ENCODE results near the gene SUSD1.
"Not testable (repeated sequence)": the region's sequence is repeated elsewhere in the genome, so short reads cannot be mapped to it uniquely, and the experiment has no call there.

Gene SUSD1

DNA sequence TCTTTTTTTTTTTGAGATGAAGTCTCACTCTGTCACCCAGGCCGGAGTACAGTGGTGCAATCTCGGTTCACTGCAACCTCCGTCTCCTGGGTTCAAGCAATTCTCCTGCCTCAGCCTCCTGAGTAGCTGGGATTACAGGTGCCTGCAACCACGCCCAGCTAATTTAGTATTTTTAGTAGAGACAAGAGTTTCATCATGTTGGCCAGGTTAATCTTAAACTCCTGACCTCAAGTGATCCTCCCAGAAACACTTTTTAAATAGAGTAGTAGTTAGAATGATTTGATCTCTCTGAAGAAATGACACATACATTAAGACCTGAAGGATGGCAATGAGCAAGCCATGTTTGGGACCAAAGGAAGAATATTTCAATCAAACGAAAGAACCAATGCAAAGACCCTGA lies 46.7 kb downstream of the SUSD1 start:
- DNase-seq, result not testable (repeated sequence)

DNA sequence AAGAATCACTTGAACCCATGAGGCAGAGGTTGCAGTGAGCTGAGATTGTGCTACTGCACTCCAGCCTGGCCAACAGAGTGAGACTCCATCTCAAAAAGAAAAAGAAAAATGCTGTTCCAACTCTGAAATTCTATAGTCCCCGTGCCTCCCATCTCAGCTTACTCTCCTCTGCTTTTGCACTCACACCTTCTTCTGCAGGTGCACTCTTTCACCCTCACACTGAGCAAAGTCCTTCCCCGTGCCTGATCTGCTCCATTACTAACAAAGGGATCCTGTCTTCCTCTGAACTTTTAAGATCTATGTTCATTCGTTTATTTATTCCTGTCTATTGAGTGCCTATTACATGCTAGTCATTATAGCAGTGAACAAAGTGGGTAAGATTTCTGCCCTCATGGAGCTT lies 47.8 kb downstream of the SUSD1 start:
- DNase-seq, result no peak

DNA sequence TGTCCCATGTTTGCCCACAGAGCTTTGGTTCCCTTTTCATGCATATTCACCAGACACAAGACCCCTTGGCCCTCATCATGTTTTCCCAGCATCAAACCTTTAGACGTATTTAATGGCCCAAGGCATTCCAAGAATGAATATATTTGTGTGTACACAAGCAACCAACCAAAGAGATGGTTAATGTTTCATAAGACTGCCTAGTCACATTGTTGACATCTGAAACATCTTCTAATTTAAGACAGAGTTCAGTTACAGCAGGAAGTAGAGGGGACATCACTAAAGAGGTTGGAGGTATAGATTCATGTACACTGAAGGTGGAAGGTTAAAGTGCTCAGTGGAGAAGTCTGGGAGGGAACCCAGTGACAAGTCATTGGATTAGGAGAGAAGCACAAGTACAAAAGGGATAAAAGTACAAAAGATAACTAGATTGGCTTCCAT lies 49.1 kb downstream of the SUSD1 start:
- no peak for DNase-seq

DNA sequence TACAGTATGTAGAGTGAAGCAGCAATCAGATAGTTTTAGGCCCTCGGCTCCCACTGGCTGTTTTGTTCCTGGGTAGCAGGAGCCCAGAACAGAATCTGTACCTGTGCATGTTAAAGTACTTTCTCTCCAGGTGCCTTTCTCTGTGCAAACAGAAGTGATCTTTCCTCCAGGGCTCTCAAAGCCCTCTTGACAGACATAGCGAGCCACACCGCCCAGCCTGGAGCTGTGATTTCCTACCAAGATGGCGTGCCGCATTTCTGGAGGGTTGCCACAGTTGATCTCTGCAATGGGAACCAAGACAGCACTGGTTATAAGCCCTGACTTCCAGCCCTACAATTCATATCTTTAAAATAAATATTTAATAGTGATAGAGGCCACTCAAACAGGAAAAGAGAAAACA lies 50.9 kb downstream of the SUSD1 start:
- no peak for DNase-seq

DNA sequence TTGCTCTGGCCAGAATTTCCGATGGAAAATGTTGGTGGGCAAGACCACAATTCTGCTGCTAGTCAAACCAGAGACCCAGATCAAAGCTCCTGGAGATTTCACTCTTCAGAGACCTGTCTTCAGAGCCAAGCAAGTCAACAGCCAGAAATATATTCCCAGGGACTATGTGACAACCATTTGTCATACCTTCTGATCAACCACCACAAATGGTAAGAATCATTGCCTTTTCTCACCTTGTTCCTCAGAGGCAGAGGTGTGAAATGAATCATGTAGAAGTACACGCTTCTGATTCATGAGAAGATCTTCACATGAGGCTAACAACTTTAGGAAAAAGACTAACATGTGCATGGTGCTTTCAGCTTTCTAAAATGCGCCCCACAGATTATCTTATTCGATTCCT lies 53.5 kb downstream of the SUSD1 start:
- no peak for DNase-seq

DNA sequence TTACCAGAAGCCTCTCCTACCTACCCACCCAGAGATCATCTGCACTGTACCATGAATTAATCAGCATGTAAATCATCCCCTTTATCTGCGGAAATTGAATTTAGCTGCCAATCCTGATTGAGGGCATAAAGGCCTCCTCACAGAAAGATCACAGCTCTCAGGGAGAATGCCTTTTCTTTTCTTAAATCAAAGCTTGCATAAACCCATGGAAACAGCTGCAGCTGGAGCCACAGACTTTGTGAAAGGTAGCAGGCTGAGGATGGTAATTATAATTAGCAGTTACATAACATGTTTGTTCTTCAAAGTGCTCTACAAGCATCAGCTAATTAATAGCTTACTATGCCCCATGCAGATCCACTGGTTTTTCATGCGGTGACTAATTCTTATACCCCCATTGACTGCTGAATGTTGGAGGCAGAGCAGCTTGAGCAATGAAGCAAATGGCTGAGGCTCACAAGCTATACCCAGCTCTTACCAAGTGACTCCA lies 54.6 kb downstream of the SUSD1 start:
- DNase-seq, result no peak

DNA sequence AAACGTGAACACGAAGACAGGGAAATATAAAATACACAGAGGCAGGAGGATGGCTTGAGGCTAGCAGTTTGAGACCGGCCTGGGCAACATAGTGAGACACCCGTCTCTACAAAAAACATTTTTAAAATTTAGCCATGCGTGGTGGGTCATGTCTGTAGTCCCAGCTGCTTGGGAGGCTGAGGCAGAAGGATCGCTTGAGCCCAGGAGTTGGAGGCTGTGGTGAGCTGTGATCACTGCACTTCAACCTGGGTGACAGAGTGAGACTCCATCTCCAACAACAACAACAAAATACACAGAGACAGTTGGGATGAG lies 55.1 kb downstream of the SUSD1 start:
- no peak for DNase-seq

DNA sequence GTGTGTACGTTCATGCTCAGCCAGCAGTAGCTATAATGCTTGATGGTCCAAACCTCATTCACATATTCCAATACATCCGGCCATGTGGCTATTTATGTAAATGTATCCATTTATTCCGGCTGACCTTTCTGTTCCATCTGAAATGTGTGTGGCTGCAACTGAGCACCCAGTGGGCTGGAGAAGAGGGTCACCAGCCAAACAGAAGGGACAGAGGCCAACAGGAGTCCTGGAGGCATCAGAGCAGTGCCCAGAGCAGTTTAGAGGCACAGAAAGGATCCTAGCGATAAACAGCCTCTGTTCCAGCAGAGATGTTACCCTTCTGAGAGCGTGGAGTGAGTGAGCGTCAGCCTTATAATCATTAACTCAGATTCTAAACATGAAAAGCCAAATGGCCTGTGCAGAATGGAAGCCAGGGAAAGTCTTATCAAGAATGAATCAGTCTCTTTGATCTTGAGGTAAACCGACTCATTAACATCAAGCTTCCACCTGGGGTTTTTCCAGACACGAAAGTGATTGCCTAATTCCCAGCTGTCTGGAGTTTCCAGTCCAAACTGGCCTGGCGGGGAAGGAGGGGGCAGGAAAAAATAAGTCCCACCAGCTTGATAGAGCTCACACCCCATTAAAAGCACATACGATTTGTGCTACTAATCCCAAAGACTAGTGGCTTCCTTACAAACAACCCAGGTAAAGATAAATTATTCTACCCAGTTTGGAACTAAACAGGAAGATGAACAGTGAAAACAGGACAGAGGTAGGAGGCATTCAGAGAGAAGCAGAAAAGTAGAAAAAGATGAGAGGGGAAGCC lies 55.7 kb downstream of the SUSD1 start:
- no peak for DNase-seq

DNA sequence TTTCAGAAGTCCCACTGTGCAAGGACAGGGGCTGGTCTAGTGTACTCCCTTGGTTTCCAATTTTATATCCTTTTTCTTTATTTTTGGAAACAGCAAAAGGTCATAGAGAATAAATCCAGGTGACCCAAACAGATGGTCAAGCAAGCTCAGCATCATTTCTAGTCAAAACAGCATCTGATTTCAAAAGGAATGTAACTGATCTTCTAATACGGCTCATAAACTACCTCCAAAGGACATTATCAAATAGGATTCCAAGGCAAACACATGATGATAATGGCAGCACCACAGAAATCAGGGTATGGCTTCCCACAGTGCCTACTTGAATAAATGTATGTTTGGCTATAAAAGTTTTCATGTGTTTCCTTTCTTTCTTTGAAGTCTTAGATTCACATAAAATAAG lies 57.1 kb downstream of the SUSD1 start:
- DNase-seq, result no peak

DNA sequence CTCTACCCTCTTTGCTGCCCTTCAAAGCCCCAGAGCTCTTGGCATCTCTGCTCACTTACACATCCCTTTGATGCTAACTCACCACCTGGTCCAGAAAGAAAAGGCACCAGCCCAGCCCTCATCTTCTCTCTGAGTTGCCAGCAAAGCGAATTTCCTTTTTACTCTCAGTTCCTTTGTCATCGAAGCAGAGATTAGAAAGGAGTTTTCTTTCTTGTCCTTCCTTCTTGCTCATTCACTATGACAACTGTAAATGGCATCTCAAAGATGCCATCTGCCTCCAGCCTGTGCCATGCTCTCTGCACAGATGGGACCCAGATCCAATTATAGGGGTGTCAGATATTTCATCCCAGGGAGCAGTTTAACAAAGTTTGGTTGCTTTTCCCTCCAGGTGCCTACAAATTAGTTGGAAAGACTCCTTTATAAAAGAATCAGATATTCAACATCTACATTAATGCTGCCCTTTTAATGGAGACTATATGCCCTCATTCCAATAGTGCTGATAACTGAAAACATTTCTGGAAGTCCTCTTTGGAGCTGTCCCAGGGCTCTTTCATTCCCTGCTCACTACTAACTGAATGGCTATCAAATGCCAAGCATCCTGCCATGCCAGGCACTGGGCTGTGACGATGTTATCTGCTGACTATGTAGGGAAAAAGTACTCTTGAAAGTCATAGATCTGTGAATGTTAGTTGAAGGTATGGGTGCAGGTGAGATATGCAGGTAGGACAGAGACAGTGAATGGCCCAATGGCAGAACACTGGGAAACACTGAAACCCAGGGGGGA lies 58.9 kb downstream of the SUSD1 start:
- no peak for DNase-seq

DNA sequence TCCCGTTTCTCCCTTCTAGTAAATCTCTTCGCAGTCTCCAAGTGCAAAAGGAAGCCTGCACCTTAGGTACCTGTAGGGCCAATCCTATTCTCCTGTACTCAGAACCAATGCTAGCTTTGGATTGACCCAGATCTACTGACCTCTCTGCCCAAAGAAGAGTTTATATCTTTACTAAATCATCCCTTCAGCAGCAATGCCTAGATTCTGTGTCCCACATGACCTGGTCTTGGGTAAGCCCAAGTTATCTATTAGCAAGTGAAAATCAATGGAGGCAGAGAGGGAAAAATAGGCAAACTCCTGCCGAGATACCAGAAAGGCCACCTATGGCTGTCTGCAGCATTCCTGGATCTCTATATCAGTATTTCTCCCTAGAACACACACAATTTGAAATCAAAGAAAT lies 60.0 kb downstream of the SUSD1 start:
- DNase-seq, result no peak

DNA sequence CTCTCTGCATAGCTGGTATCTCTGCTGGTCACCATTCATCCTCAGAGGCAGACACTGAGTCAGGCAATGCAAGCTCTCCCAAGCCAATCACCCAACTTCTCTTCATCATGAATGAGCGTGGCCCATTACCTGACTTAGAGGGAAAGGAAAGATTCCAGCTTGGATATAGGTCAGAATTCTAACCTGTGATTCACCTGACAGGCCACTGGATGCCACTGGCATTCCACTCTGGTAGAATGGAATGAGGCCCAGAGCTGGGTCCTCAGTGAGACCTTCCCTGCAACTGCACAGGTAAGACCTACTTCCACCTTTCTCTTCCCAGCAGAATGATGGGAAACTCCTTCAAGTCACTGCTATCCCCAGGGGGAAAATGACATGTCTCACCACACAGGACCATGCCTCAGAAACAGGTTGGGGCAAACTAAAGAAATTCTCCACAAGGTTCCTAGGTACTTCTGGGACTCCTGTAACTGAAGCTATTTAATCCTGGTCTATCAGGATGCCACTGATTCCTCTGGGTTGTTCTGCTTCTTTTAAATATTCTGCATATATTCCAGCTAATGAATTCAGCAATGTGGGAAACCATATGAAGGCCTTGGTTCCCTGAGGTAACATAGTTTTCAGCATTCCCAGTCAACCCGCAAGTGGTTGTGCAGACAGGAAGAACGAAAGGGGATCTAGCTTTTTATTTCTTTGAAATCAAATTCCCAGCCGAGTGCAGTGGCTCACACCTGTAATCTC lies 62.0 kb downstream of the SUSD1 start:
- peak; percentile 7 to 9 for DNase-seq

DNA sequence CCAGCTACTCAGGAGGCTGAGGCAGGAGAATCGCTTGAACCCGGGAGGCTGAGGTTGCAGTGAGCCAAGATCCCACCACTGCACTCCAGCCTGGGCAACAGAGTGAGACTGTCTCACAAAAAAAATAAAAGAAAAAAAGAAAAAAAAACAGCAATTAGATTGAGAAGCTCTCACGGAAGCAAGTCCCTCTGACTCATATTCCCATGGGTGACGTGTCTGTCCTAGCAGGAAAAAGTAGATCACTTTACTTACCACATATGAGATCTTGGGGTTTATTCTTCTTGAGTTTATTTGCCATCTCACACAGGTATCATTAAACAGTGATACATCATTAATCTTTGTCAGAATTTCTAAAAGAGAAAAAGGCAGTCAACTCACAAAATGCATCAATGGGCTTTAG lies 62.6 kb downstream of the SUSD1 start:
- no peak for DNase-seq

DNA sequence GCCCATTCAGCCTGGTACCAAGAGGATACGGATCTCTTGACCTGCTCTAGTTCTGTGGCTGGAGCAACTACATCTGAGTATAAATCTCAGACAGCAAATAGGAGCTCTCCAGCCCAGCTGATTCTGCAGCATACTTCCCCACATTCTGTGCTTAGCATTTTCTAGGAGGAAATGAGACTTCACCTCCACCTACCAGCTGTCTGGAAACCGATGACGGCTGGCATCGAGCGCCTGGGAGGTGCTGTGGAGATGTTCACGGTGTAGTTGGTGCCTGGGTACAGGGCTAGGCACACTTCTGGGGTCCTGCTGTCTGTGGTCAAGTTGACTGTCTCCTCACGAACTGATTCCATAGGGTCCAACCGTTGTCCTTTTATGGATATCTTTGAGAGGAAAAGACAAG lies 63.6 kb downstream of the SUSD1 start:
- DNase-seq, result no peak

DNA sequence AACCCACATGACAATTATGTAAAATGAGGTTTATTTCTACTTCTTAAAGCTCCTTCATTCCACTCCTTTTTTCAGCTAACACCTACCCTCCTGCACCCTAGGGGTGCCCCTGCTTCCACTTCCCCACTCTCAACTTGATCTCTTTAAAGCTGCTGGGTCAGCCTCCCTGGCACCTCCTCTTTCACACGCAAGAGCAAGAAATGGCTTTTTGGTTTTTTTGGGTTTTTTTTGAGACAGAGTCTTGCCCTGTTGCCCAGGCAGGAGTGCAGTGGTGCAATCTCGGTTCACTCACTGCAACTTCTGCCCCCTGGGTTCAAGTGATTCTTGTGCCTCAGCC lies 64.4 kb downstream of the SUSD1 start:
- no peak for DNase-seq

DNA sequence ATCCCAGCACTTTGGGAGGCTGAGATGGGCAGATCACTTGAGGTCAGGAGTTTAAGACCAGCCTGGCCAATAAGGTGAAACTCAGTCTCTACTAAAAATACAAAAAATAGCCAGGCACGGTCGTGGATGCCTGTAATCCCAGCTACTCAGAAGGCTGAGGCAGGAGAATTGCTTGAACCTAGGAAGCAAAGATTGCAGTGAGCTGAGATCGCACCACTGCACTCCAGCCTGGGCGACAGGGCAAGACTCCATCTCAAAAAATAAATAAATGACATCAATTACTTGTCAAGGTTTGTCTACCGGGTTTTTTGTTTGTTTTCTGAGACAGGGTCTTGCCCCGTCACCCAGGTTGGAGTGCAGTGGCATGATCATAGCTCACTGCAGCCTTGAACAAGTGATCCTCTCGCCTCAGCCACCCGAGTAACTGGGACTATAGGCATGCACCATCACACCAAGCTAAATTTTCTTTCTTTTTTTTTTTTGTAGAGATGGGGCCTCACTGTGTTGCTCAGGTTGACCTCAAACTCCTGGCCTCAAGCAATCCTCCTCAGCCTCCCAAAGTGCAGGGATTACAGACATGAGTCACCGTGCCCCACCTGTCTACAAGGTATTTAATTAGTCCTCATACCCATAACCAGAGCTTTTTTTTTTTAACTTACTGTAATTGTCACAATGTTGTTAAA lies 64.9 kb downstream of the SUSD1 start:
- no peak for DNase-seq

DNA sequence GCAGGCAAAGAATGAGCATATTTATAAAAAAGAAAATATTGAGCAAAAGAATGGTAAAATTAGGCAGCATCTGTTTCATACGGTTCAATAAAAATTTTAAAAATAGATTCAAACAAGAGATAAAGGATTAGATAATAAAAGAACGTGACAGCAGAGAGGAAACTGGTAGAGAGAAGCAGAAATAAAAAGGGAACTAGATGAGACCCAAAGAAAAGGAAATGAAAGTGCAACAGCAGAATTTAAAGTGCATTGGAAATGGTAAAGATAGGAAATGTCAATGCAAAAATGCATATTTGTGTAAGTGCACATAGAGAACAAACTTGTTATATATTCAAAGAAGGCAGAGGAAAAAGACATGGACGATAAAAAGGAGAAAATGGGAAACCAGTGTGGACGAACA lies 70.2 kb downstream of the SUSD1 start:
- DNase-seq, result no peak

DNA sequence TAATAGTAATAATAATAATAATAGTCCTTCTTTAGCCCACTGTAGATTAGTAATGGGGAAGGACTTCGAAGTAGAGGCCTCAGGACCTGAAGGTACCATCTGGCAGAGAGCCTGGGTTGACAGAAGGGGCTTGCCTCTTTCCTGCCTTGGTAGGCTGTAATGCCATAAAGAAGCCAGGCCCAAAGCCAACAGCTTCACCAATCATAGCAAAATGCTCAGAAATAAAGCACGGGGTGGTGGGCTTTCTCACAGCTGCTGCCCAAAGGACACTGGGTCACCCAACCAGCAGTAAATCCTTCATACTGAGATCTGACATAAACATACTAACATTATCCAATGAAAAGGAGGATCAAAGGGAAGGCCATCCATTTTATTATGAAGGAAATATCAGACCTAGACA lies 70.7 kb downstream of the SUSD1 start:
- no peak for DNase-seq

DNA sequence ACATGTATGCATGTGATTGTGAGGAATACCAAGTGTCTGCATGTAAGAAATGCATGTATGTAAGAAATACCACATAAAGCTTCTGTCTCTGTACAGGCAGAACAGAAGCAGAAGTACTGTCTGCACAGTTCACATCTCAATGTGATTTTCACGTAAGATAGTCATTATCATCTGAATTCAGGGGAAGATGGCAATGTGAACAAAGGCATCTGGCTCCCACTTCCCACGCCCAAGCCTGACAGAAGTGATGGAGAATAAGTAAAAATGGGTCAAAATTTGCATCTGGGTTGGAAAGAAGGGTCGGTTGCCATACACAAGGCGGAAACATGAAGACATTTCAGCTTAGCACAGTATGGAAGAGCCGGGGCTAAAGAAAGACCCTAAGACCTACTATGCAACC lies 71.7 kb downstream of the SUSD1 start:
- no peak for DNase-seq

DNA sequence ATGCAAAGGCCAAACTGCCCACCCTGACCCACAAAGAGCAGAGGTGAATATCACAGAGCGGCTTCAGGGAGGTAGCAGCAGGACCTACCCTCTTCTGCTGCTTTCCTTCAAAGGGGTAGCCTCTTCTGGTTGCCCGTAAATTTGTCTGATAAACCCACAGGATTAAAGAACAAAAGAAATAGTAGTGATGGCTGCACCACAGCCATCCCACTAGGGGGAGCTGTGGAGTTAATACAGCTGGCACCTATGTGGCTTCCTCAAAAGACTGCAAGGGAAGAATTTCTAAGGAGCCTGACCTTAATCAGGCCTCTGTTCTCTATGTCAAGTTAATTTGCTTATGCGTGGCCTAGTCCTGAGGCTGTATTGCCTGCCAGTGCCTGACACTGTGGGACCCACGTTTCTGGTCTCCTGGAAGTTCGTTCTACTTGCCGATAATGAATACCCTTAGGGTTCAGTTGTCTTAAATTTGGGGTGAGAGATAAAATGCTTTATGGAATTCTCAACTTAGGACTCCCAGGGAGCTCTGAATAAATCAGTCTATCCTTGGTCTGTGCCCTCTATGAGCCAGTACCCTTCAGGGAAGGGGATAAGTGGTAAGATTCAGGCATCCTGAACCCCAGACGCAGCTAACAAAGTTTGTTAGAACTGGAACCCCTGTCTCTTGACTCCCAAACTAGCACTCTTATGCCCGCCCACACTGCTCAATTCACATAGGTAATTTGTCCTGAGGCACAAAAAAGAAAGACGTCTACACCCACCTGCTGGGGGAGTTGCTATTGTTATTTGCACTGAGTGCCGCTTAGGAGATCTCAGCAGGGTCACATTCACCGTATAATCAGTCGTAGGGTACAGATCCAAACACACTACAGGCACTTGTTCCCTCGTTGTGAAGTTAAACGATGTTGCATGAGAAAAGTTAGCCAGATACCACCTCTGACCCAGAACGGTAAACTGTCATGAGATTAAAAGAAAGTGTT lies 77.1 kb downstream of the SUSD1 start:
- DNase-seq, result peak; percentile 50 to 59

DNA sequence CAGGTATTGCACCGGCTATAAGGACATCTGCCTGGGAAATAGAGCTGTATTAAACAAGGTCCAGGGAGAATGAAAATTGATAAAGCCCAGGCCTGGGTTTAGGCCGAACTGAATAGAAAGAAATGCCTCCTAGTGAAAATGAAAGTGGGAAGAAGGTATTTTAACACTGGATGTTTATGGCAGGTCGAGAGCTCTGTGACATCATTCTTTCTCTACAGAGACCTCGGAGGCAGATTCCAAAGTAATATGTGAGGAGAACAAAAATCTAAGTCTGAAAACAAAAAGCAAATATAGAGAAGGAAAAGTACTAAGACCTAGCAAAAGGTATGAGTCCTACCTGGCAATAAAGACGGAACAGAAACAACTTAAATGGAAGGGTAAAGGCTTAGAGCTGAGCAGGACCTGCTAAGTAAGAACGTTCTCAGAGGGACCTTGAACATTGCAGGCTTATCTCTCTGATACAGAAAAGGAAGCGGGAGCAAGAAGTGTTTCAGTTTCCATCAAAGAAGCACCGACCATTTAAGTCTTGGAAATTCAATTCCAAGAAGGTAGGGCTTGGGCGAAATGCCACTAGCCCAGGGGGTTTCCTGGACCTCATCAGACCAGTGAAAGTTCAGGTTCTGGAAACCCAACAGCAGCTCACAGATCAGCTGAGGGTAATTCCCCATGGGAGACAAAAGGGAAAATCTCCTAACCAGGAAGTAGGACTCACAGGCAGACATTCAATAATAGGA lies 80.0 kb downstream of the SUSD1 start:
- no peak for DNase-seq

All from activated CD4-positive, alpha-beta T cell treated with anti-CD3 and anti-CD28 coated beads, Interleukin-2, amount 50 U/mL, for 4 hours (primary cell).